Mammary epithelial cell (primary cell): Measurements from ENCODE around the gene TEAD3.

Experiments
- CTCF ChIP-seq, 2 donors: IDR thresholded peaks in 1 of 2; conservative IDR thresholded peaks in 1 of 2; 2 replicates each; pipeline ENCODE4 v1.5.1; 2011 to 2012; ENCODE audit warnings: inconsistent platforms in 2 of 2, low read length in 2 of 2, mild to moderate bottlenecking in 2 of 2, control low read depth in 1 of 2, low read depth in 1 of 2; ENCODE audit not compliant: insufficient read depth in 1 of 2; ENCODE audit errors: extremely low read depth in 1 of 2
- EZH2 ChIP-seq: IDR thresholded peaks from 2 replicates; pipeline ENCODE4 v1.6.1; 2012; ENCODE audit warnings: low read length, inconsistent platforms, borderline replicate concordance

DNA sequence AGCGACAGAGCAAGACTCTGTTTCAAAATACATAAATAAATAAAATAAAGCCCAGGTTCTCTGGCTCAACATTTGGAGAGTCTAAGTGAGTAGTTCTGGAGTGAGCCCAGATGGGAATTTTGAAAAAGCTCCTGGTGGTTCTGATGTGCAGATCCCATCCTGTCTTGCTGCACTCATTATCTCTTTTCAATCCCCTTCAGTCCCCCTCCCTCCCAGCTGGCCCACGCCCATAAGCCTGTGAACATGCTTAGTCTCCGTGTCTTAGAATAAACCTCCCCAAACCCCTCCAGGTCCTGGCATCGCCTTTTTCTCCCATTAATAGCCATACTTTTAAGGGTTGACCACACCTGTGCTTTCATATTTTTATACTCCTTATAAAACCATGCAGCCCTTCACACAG is 35.2 kb upstream of the TEAD3 start:
- no peak for TF ChIP-seq CTCF (conservative IDR thresholded peaks at IDR 0.05 in 1 of 2, IDR thresholded peaks at IDR 0.05 in 1 of 2; ENCODE audit: extremely low read depth in 1 of 2, insufficient read depth in 1 of 2, low read depth in 1 of 2, low read length in 2 of 2)
- no peak for TF ChIP-seq EZH2
